MG63 (cell line): ENCODE measurements around the gene ICA1. TPM values are rescaled to one million over a fixed set of nuclear protein-coding genes. Genes with fewer than 3 reads are reported as not detected.

ENCODE experiments used
- DNase-seq: peaks from one replicate; pipeline ENCODE4 v3.0.0-alpha.2; 2020
- H3K27me3 ChIP-seq: fragments of 250-450 bp; sonication (Bioruptor Pico); 2 replicates; pipeline ENCODE4 v1.5.1; 2020; ENCODE audit warnings: mild to moderate bottlenecking, moderate library complexity
- H3K36me3 ChIP-seq: fragments of 250-450 bp; sonication (Bioruptor Pico); 2 replicates; pipeline ENCODE4 v1.5.1; 2020; ENCODE audit warnings: mild to moderate bottlenecking, moderate library complexity
- H3K4me3 ChIP-seq: fragments of 250-450 bp; sonication (Bioruptor Pico); 2 replicates; pipeline ENCODE4 v1.5.1; 2020; ENCODE audit warnings: mild to moderate bottlenecking, moderate library complexity
- H3K9me3 ChIP-seq: fragments of 250-450 bp; sonication (Bioruptor Pico); 2 replicates; pipeline ENCODE4 v1.5.1; 2020; ENCODE audit warnings: mild to moderate bottlenecking, moderate library complexity
- total RNA-seq: library from RNA; depleted of rRNA; stranded (reverse); fragments of >200 nt; shearing (Covaris generic); gene quantifications from 2 replicates; pipeline ENCODE4 v1.2.3, GENCODE V29; 2014; ENCODE audit warnings: low replicate concordance

The ICA1 gene
- total RNA-seq, 1 experiment from 2014 or later: not detected

GRCh38 chr7:8160779-8161345 is 101.1 kb downstream of the ICA1 start:
- DNase-seq: no peak
- Histone ChIP-seq H3K4me3 (no peak overlapping the region), H3K36me3 (no peaks in the 10 kb centered on the region), H3K27me3 (no peaks in the 10 kb centered on the region), H3K9me3 (no peaks in the 10 kb centered on the region)

GRCh38 chr7:8160250-8160649 is 101.7 kb downstream of the ICA1 start:
- no peak for DNase-seq
- no peaks in the 10 kb centered on the region for H3K36me3 ChIP-seq
- no peaks in the 10 kb centered on the region for H3K9me3 ChIP-seq
- no peak overlapping the region for H3K4me3 ChIP-seq
- H3K27me3 ChIP-seq: no peaks in the 10 kb centered on the region

GRCh38 chr7:8159595-8159994 is 102.4 kb downstream of the ICA1 start:
- no peaks in the 10 kb centered on the region for H3K27me3 ChIP-seq
- no peaks in the 10 kb centered on the region for H3K9me3 ChIP-seq
- H3K36me3 ChIP-seq: no peaks in the 10 kb centered on the region
- H3K4me3 ChIP-seq: no peak overlapping the region
- no peak for DNase-seq

- Histone ChIP-seq H3K4me3 (no peak overlapping the region), H3K27me3 (no peaks in the 10 kb centered on the region), H3K9me3 (no peaks in the 10 kb centered on the region), H3K36me3 (no peaks in the 10 kb centered on the region)
- no peak for DNase-seq
Observed at GRCh38 chr7:8157296-8157695, 104.7 kb downstream of the ICA1 start.

- H3K9me3 ChIP-seq: no peaks in the 10 kb centered on the region
- H3K36me3 ChIP-seq: no peaks in the 10 kb centered on the region
- no peak overlapping the region for H3K4me3 ChIP-seq
- no peak for DNase-seq
- no peaks in the 10 kb centered on the region for H3K27me3 ChIP-seq
Observed at GRCh38 chr7:8155836-8156235, 106.1 kb downstream of the ICA1 start.

- no peaks in the 10 kb centered on the region for H3K27me3 ChIP-seq
- H3K4me3 ChIP-seq: no peak overlapping the region
- no peaks in the 10 kb centered on the region for H3K9me3 ChIP-seq
- no peaks in the 10 kb centered on the region for H3K36me3 ChIP-seq
- no peak for DNase-seq
Observed at GRCh38 chr7:8154272-8154671, 107.7 kb downstream of the ICA1 start.

DNA sequence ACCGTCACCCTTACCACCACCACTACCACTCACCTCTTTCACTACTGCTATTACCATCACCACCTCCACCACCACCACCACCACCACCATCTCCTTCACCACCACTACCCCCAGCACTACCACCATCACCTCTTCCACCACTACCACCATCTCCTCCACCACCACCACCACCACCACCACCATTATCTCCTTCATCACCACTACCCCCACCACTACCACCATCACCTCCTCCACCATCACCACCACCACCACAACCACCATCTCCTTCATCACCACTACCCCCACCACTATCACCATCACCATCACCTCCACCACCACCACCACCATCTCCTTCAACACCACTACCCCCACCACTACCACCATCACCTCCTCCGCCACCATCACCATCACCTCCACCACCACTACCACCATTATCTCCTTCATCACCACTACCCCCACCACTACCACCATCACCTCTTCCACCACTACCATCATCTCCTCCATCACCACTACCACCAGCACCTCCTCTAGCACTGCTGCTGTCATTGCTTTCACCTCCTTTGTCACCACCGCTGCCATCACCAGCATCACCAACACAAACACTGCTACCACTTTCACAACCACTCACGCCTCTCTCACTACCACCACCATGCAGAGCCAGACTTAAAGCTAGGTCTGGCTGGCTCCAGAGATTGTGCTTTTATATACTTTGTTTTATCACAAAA is 109.3 kb downstream of the ICA1 start:
- H3K4me3 ChIP-seq: no peak overlapping the region
- H3K9me3 ChIP-seq: no peaks in the 10 kb centered on the region
- H3K36me3 ChIP-seq: no peaks in the 10 kb centered on the region
- no peak for DNase-seq
- H3K27me3 ChIP-seq: no peaks in the 10 kb centered on the region

DNA sequence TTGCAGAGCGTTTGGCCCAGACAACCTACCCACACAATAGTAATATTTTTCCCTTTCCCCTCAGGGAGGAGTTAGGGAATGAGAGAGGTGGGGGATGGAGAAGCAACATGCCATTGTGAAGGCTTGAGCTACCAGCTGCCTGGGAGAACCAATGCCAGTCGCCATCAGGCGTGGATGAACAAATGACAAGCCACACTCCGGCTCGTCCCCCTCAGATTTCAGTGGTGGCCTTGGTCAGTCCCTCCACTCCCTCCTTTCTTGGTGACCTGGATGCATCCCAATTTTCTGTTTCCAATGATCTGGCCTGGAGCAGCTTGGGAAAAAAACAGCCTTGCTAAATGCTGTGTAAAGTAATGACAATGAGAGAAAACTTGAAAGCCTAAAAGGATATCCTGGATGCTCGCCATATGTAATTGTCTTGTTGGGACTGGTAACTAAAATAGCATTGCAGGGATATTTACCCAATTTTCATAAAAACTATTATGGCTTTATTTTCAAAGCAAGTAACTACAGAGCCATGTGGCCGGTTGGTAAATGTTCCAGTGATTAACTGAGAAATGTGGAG is 110.7 kb downstream of the ICA1 start:
- Histone ChIP-seq H3K27me3 (no peaks in the 10 kb centered on the region), H3K4me3 (no peak overlapping the region), H3K36me3 (no peaks in the 10 kb centered on the region), H3K9me3 (no peaks in the 10 kb centered on the region)
- DNase-seq: no peak

- H3K4me3 ChIP-seq: no peak overlapping the region
- no peaks in the 10 kb centered on the region for H3K9me3 ChIP-seq
- no peaks in the 10 kb centered on the region for H3K36me3 ChIP-seq
- no peaks in the 10 kb centered on the region for H3K27me3 ChIP-seq
- no peak for DNase-seq
Observed at GRCh38 chr7:8149222-8149621, 112.7 kb downstream of the ICA1 start.

DNA sequence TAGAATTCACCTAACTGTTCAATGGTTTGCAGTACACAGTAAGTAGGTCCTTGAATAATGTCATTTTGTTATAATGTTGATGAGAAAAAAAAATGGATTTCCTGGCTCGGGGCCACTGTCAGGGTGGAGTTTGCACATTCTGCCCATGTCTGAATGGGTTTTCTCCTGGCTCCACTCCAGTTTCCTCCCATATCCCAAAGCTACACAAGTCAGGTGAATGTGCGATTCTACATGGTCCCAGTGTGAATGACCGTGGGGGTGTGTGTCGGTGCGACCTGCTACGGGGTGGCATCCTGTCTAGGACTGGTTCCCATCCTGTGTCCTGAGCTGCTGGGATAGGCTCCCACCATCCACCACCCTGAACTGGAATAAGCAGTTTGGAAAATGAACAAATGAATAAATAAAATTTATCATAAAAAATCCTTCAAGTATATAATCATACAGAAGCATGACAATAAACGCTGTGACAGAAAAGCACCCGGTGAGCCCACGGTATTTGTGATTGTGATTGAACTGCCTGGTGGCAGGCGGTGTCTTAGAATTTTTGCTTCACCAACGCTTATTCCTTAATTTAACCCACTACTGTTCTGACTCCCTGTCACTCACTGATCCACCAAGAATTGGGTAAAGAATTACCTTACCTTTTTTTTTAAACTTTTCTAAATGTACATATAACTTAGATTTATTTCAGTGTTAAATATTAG is 114.1 kb downstream of the ICA1 start:
- H3K4me3 ChIP-seq: no peak overlapping the region
- H3K27me3 ChIP-seq: no peaks in the 10 kb centered on the region
- H3K9me3 ChIP-seq: no peaks in the 10 kb centered on the region
- no peak for DNase-seq
- no peaks in the 10 kb centered on the region for H3K36me3 ChIP-seq

DNA sequence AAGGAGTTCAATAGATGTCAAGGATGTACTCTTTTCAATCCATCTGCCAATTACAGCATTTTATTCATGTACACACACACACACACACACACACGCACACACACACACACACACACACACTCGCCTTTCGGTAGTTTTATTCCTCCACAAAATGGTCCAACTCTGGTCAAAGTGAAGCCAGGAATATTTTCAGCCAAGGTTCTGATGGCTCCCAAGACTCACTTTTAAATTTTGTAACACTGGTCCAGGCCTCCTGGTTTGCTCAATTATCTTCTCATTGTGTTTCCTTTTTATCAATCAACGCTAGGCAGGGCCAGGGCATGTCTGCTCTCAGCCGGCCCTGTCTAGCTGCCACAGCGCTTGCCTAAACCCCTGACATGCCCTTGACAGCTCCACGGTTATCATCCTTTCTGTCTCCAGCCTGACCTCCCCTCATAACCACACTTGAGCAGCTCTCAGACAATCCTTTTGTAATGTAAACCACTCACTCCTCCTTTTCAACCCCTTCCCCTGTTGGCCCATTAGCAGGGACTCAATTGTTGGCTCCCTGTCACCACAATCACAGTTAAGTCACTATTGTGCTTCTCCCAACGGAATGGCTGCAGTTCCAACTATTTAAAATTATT is 115.1 kb downstream of the ICA1 start:
- Histone ChIP-seq H3K27me3 (no peaks in the 10 kb centered on the region), H3K9me3 (no peaks in the 10 kb centered on the region), H3K36me3 (no peaks in the 10 kb centered on the region), H3K4me3 (no peak overlapping the region)
- no peak for DNase-seq

DNA sequence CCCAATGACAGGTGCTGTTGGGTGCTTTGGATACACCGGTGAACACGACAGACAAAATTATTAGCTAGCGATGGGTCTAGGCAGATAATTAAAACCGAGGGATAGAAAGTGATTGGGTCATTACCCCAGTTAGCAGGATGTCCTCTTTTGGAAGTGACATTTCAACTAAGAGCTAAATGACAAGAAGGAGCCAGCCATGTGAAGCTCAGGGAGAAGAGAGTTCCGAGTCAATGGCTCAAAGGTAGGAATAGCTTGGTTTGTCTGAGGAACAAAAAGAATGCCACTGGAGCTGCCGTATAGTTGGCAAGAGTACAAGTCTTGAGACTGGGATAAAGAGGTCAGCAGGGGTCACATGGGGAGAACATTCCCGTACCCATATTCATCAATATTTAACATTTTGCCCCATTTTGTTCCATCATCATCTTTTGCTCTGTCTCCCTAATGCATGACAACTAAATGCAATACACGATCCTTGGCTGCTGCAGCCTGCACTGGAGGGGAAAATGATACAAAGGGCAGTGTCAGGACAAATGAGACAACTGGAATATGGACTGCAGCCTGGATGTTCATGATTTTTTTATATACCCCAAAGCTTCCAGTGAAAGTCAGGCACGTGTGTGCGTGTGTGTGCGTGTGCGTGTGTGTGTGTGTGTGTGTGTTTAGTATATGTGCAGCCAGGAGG is 115.7 kb downstream of the ICA1 start:
- H3K36me3 ChIP-seq: no peaks in the 10 kb centered on the region
- H3K4me3 ChIP-seq: no peak overlapping the region
- H3K9me3 ChIP-seq: no peaks in the 10 kb centered on the region
- no peaks in the 10 kb centered on the region for H3K27me3 ChIP-seq
- no peak for DNase-seq

- H3K27me3 ChIP-seq: no peaks in the 10 kb centered on the region
- no peak overlapping the region for H3K4me3 ChIP-seq
- no peaks in the 10 kb centered on the region for H3K36me3 ChIP-seq
- no peaks in the 10 kb centered on the region for H3K9me3 ChIP-seq
- DNase-seq: no peak
Observed at GRCh38 chr7:8144856-8145255, 117.1 kb downstream of the ICA1 start.

DNA sequence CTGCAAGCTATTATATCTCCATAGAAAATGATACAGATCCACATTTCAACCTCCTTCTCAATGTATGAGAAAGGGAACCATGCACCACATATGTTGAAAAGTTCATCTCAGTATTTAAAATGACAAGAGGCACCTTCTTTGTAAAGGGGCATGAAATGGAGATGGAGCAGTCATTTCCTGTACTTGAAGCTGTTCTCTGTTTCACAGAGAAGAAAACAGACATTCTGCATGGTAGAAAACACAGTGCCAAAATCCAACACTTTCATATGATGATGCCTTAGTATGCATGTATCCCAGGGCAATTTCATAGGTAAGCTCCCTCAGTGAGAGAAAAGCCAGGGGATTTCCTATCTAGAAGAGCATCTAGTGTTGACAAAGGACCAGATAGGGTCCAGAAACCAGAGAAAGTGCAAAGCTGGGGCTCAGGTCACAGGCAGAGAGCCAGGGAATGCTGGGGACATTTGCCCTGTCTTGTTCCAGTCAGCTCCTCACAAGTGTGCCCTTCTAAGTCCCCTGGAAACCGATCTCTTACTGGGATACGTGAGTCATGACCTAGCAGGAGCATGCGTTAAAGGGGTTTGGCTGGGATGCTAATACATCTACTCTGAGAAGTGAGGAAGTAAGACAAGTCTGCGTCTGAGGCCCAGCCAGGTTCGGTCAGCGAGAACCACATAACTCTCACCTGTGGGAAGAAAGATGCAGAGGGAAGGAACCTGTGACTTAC is 118.7 kb downstream of the ICA1 start:
- Histone ChIP-seq H3K9me3 (no peaks in the 10 kb centered on the region), H3K27me3 (no peaks in the 10 kb centered on the region), H3K4me3 (no peak overlapping the region), H3K36me3 (no peaks in the 10 kb centered on the region)
- no peak for DNase-seq

DNA sequence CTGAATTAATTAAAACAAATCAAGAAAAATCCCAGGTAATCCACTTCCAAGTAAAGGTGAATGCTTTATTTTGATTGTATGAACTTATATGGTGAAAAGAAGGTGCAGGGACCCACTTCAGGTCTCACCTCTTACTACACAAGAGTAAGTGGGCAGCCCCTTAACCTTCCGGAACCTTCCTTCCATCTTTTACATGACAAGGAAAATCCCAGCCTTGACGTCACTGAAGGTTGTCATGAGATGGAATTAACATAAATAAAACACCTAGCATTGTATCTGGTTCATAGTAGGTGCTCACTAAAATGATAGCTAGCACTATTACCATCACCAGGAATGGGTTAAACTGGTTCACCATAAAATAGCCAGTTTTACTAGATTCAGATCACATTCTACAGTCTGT is 119.5 kb downstream of the ICA1 start:
- no peak overlapping the region for H3K4me3 ChIP-seq
- no peaks in the 10 kb centered on the region for H3K36me3 ChIP-seq
- DNase-seq: no peak
- no peaks in the 10 kb centered on the region for H3K27me3 ChIP-seq
- no peaks in the 10 kb centered on the region for H3K9me3 ChIP-seq

DNA sequence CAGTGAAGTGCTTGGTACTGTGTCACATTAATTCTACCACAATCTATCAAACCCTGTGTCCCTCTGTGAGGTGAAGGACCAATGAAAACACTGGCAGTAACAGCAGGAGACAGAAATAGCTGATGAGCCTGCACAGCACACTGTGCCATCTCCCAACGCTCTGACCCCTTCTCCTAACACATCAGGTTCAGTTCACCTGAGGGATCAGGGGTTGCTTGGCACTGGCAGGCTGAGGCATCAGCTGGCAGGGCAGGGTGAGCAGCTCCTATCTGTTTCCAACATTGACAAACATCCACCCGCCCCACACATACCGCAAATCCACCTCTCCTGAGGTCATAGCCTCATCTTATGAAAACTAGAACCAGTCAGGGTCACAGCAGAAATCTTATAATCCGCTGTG is 120.9 kb downstream of the ICA1 start:
- no peak overlapping the region for H3K4me3 ChIP-seq
- H3K36me3 ChIP-seq: no peaks in the 10 kb centered on the region
- H3K9me3 ChIP-seq: no peaks in the 10 kb centered on the region
- DNase-seq: no peak
- H3K27me3 ChIP-seq: no peaks in the 10 kb centered on the region
